Activated CD8-positive, alpha-beta memory T cell treated with anti-CD3 and anti-CD28 coated beads for 1 hour (primary cell): ENCODE data around the gene WDR45.

Experiments
- DNase-seq, 2 donors: peaks; one replicate each; pipeline ENCODE4 v3.0.0-alpha.2; 2020; ENCODE audit warnings: low read depth in 1 of 2; ENCODE audit errors: extremely low read depth in 1 of 2

WDR45 gene

DNA sequence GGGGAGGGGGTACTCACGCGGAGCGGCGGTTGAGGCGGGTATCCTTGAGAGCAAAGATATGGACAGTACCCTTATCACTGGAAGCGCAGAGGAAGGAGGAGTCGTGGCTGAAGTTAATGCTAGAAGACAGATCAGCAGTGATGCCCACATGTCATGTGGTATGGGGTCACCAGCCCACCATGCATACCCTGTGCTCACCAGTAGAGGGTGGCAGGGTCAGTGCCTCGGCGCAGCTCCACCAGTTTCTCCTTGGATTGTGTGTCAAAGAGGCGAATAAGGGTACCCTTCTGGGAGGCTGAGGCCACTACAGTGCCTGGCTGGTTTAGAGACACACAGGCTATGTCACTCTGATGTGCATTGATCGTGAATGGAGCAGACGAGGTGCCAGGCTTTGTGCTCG, 4.3 kb downstream of the WDR45 start:
- no peak for DNase-seq

DNA sequence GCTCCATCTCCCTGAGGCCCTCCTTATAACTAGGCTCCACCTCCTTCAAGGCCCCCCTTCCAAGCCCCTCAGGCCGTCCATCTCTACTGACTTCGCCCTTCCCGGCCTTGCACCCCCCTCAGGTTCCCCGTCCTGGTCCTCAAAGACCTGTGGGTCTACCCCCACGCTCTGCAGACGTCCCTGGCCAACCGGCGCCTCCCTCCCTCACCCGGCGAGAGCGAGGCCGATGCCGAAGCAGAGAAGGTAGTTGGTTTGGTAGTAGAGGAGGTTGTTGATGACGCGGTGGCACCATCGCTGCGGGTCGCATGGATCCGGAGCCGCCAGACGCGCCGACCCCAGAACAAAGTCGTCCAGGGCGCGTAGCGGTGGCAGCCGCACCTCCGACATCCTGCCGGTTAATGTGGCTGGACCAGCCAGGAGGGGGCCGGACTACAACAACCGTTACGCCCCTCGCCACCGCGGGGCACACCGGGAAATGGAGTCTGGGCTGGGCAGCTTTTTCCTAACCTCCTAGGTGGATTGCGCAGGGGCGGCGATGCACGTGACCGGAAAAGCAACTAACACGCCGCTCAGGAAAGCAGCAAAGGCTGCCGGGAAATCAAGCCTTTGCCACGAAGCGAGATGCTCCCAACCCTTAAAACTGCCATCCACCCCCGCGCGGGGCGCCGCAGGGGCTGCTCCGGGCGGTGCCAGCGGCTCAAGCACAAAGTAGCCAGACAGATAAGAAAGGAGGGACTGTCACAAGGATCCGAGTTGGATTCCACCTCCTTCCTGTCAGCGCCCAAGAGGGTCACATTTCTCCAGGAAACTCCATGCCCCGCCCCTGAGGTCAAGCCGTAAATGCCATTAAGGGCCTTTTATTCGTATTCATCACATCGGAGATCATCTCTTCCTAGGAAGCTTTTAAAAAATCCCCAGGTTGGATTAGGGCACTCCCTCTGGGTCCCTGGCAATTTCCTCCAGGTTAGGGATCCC, 5.8 kb downstream of the WDR45 start, which contains the start of gene PRAF2:
TSS of gene PRAF2 (minus strand) at position 402 of the 975 bp plus-strand sequence. CDS start at position 387, 15 bp downstream.
- DNase-seq = peak; percentile 69 to 78

DNA sequence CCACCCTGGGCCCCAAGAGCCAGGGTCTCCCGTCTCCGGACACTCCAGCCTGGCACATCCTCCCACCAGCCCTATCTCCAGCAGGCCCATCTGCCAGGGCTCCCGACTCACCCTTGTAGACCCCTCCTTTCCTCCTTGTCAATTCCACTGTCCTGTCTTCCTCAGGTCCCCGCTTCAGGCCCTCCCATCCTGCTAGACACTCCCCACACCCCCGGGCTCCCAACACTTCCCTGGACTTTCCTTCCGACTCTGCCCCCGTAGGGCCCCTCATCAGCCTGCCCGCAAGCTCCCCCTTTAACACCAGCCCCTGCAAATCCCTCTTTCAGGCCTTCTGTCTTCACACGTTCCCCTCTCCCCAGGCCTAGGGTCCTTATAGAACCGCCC, 7.0 kb downstream of the WDR45 start:
- DNase-seq = no peak

DNA sequence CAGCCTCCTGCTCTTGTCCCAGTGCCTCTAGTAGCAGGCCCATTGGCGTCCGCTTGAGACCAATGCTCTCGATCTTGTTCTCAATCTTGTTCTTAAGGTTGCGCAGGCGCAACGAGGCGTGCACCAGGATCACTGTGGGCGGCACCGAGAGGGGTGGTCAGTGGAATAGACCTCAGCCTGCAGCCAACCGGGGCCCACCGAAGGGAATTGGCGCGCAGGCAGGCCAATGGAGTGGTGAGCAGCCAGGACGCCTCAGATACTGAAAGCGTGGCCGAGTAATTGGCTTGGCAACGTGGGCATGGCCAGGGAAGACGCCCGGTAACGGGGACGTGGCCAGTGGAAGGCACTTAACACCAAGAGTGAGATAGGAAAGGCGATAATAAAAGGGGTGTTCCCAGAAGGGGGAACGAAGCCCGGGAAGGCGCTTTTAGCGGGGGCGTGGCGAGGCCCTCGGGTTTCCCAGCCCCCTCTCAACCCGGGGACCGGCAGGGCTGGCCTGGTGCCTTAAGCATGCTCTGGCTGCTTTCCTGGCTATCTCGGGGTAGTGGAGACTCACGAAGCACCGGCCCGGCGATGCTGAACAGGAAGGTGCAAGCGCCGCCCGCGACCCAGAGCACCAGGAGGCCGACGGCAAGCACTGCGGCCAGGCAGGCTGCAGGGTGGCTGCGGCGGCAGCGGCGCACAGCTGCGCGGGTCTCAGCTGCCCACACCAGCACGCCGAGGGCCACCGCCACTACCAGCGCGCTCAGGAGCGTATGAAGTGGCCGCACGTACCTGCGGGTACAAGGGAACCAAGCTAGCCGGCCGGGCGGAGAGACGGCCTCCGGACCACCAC, 7.6 kb downstream of the WDR45 start:
- no peak for DNase-seq

DNA sequence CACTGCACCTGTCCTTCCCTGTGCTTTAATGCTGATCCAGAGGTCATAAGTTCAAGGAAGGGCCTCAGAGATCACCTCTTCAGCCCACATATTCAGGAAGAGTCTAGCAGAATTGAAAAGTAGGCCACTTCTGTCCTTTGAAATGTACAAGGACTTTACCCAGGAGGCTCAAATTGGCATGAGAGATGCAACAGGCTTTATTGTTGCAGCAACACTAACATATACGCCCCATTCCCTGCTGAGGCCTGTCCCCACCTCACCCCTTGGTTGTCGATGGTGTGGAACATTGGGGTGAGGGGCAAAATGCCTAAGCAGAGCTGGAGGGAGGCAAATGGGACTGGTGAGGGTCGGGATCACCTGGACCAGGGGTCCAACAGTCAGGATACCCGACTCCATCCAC, 8.7 kb downstream of the WDR45 start:
- no peak for DNase-seq

DNA sequence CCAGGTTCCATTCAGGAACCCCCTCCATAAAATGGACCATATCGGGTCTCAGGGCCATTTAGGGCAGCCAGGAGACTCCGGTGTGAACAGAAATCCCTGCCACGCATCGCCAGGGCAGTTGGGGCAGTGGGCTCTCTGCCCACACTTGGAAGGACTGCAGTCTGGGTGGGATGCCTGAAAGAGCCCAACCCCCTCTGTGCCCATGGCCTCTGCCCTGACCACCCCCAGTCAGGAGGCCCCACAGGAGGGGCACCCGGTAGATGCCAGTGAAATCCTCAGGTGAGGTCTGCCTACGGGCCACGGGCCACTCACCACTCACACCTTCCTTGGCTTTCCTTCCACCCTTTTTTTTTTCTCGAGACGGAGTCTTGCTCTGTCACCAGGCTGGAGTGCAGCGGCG, 10.6 kb downstream of the WDR45 start:
- no peak for DNase-seq

DNA sequence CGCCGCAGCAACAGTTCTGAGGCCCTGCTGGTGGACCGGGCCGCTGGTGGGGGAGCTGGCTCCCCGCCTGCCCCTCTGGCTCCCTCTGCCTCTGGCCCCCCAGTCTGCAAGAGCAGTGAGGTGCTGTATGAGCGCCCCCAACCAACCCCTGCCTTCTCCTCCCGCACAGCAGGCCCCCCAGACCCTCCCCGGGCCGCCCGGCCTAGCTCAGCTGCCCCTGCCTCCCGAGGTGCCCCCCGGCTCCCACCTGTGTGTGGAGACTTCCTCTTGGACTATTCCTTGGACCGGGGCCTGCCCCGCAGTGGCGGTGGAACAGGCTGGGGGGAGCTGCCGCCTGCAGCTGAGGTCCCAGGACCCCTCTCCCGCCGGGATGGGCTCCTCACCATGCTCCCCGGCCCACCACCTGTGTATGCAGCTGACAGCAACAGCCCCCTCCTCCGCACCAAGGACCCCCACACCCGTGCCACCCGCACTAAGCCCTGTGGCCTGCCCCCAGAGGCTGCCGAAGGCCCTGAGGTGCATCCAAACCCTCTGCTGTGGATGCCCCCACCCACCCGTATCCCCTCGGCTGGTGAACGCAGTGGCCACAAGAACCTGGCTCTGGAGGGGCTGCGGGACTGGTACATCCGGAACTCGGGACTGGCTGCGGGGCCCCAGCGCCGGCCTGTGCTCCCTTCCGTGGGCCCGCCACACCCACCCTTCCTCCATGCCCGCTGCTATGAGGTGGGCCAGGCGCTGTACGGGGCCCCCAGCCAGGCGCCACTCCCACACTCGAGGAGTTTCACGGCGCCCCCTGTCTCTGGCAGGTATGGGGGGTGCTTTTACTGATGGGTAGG, 12.2 kb downstream of the WDR45 start:
- DNase-seq = no peak

DNA sequence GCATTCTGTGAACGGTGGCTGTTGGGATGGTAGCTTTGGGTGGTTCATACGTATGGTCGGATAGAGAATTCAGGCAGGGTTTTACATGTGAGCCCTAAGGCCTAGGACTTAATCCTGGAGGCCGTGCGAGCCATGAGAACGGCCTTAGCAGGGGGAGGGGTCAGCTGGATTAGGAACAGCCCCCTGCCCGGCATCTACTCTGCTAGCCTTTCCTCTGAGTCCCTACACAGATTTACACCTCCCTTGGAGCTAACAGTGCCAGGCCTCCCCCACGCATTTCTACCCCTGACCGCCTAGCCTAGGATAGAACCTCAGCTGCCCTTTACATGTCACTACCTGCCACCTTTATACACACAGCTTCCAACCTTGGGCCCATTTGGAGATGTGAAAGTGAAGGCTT, 13.0 kb downstream of the WDR45 start:
- no peak for DNase-seq

DNA sequence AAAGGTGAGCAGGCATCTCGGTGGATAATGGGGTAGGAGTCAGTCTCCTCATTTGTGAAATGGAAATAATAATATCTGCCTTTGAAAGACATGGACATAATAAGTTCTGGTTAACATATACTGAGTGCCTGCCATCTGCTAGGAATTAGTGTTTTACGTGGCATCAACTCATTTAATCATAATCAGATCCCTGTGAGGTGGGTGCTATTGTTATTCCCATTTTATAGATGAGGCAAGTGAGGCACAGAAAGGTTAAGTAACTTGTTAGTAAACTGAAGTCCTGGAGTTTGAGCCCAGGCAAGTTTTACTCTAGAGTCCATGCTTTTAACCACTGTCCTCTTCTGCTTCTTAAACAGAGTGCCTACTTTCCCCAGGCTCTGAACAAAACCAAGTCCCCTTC, 13.4 kb downstream of the WDR45 start:
- DNase-seq = no peak

DNA sequence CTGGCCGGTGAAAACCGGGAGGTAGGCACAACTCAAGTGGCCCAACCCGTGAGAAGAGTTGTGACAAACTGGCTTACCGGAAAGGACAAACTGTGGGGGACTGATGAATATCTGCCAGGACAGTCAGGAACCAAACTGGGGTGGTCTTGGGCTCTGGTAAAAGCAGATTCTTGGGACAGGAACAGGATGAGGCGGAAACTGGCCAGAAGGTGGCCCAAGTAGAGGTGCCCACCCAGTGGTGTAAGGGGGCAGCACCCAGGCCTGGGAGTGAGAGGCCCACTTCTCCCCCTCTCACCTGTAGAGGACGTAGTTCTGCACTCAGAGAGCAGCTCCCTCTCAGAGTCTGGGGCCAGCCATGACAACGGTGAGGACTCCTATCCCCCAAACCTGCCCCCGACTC, 15.0 kb downstream of the WDR45 start:
- no peak for DNase-seq

DNA sequence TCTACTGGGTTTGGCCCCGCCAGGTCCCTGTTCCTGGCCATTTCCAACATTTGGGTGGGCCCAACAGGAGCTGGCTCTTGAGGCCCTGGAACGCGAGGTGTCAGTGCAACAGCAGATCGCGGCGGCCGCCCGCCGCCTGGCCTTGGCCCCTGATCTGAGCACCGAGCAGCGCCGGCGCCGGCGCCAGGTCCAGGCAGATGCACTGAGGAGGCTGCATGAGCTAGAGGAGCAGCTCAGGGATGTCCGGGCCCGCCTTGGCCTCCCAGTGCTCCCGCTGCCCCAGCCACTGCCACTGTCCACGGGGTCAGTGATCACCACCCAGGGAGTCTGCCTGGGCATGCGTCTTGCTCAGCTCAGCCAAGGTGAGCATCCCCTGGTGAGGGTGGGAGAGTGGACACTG, 15.4 kb downstream of the WDR45 start:
- no peak for DNase-seq

DNA sequence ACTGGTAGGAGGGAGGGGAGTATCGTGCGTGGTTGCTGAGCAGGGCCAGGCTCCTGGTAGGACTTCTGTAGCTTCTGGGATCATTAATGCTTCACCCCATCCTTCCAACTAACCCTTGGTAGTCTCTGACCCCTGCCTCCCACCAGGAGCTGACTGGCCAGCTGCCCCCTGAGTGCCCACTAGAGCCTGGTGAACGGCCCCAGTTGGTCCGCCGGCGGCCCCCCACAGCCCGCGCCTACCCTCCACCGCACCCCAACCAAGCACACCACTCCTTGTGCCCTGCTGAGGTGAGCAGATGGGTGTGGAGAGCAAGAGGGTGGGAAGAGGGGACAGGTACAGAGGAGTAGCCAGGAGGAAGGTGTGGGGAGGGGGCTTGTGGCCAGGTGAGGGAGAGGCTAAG, 16.0 kb downstream of the WDR45 start:
- DNase-seq = no peak

DNA sequence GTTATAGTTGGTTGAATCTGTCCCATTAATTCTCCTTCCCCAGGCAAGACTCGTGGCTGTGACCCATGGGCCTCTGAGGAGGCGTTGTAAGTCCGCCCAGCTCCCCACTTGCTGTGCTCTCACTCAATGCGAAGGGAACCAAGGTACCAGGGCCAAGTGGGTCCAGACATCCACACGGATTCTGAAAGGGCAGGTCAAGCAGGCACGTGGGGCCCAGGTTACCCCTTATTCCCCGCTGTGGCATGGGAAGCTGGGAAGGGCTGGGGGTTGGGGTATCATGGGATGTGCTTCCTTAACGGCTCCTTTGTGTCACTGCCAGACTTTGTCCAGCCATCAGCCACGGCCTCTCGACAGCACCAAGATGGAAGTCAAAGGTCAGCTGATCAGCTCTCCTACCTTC, 17.8 kb downstream of the WDR45 start:
- DNase-seq = no peak

DNA sequence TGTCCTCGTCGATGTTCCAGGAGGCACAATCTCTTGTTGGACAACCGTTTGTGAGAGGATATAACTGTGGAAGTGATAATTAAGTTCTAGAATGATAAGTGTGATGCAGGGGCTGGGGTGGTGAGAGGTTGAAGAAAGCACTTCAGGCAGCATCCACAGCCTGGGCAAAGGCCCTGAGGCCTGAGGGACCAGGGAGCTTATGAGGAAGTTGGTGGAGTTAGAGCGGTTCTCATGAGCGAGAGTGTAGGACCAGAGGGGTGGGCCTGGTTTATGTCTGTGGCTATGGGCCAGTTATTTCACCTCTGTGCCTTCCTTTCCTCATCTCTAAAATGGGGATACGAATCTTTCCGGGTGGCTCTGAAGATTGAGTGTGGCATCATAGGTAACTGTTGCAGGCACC, 18.2 kb downstream of the WDR45 start:
- no peak for DNase-seq

DNA sequence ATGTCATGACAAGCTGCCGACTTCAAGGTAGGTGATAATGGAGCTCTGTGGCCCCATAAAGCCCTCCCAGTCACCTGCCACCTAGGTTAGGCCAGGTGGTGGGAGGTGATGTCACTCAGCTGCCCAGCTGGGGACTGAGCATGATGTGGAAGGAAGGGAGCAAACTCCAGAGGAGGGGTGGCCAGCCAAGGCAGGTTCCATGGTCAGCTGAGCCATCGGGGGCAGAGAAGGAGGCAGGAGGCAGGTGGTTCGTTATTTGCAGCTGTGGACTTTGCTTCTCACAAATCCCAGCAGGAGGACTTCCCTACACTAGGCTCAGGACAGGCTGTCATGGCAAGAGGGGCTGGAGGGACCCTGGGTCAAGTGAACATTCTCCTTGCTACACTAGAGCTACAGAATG, 18.8 kb downstream of the WDR45 start:
- DNase-seq = no peak

DNA sequence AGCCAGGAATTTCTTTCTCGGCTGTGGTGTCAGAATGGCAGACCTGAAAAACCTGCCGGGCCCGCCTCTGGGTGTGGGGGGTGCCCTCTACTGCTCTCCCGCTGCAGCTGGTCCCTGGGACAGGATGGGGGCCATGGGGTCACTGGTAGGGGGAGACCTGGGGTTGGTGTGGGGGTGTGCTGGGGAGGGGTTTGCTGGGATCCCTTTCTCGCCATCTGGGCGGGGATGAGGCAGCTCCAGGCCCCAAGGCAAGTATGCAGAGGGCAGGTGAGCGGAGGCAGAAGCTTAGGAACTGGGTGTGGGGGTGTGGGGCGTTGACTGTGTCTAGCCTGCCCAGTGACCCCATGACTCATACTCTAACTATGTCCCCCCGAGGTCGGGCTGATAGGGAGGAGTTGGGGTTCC, 20.0 kb downstream of the WDR45 start:
- no peak for DNase-seq

DNA sequence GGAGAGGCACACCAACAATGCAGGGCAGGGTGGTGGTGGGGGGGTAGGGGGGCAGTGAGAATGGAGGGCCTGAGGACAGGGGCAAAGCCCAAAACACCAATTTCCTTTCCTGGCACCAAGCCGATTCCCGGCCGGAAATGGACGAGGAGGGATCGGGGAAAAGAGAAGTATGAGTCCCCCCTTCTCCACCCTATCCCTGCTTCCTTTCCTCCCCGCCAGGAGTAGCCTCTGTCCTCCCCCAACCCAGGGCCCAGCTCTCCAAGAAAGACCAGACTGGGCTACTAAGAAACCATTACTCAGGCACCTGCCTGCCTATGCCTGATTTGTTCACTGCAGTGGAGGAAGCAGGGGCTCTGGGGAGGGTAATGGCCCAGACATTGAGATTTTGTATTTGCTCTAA, 20.5 kb downstream of the WDR45 start:
- no peak for DNase-seq

DNA sequence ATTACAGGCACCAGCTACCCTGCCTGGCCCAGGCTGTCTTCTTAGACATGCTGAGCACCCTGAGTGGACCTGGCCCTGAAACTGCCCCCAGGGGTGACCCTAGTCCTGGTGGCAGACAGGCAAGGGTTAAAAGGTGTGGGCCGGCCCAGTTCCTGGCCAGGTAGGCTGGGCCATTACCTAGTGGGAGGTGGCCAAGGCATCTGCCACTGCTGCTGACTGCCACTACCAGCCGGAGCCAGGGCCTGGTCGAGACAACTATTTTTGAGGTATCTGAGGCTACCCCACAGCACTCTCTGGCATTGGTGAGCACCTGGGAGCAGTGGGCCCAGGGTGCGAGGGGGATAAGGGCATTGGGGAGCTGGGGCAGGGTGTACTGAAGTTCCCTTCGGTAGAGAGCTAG, 20.9 kb downstream of the WDR45 start, which contains the start of gene CCDC120:
TSS of gene CCDC120 (plus strand) at position 206 of the 400 bp plus-strand sequence. CDS start 3,043 bp downstream, outside the sequence.
- no peak for DNase-seq

DNA sequence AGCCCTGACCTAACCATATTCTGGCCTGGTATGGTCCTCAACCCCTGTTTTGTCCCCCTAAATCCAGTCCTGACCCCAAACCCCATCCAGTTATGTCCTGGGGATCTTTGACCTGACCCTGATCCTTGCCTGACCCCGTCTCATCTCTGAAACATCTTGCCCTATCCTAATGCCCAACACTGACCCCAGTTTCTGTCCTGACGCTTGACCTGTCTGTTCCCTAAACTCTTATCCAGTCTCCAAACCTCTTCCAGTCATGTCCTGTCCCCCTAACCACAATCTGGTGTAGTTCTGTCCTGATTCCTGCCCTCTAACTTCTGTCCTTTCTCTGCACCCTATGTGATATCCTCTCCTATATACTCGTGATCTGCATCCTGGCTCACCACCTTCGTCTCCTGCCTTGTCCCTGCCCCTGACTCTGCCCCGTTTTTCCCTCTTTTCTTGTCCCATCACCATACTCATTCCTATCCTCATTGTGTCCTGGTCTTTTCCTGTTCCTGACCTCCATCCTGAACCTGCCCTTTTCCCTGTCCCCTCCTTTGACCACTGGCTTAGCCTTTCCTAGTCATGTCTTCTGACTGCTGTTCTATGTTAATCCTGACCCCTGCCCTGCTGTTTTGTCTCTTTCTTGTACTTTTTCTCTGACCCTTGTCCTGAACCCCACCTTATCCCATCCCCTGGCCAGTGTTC, 25.5 kb downstream of the WDR45 start:
- no peak for DNase-seq
